ENCODE data around the gene ALDH5A1.

ALDH5A1 gene

GRCh38 chr6:24536466-24536865, 41.7 kb downstream of the ALDH5A1 start (continued):
- TF ChIP-seq ZXDB (tag by site-specific recombination; IDR thresholded peaks at IDR 0.05) = no peak

GRCh38 chr6:24537082-24537699, 42.4 kb downstream of the ALDH5A1 start:
- ChIA-PET POLR2A (no interaction called here), CTCF (interaction anchor here (0.6 to 3.9 kb wide), 6 partner anchors 14 to 388 kb away, joined by 3 to 23 read pairs (median 11); no protein-coding TSS in a partner anchor)
- H3K36me3 ChIP-seq (ENCODE audit: control insufficient read depth in 2 of 2, insufficient read depth in 1 of 2, low read length in 2 of 2) = peaks cover 0 to 15% of the 10 kb centered on the region in 2 experiments; a peak in 1 of 3 replicates
- no peaks in the 10 kb centered on the region for H3K9me3 ChIP-seq (ENCODE audit: control insufficient read depth, insufficient read depth, low read depth, low read length)
- TF ChIP-seq RBAK (tag by site-specific recombination; IDR thresholded peaks at IDR 0.05) = no peak
- peak; percentile 69 for TF ChIP-seq GLIS1 (tag by site-specific recombination; IDR thresholded peaks at IDR 0.05)
- no peak for TF ChIP-seq ZNF707 (tag by site-specific recombination; IDR thresholded peaks at IDR 0.05)
- TF ChIP-seq ZNF19 (tag by site-specific recombination; IDR thresholded peaks at IDR 0.05; ENCODE audit: low read depth) = no peak
- no peak overlapping the region for H3K27ac ChIP-seq (ENCODE audit: extremely low read depth, low read depth, low read length)
- H3K4me3 ChIP-seq (ENCODE audit: low read depth, low read length) = no peak overlapping the region
- peaks cover 10% of the 10 kb centered on the region; the same call in 1 of the 2 replicates for H3K4me1 ChIP-seq (ENCODE audit: control insufficient read depth, insufficient read depth, low read length)

GRCh38 chr6:24537771-24538385, 43.1 kb downstream of the ALDH5A1 start:
- H3K4me3 ChIP-seq (ENCODE audit: low read depth, low read length) = no peak overlapping the region
- CTCF ChIA-PET = interaction anchor here (0.6 to 3.9 kb wide), 9 partner anchors 11 to 387 kb away, joined by 3 to 23 read pairs (median 5); no protein-coding TSS in a partner anchor
- H3K9me3 ChIP-seq (ENCODE audit: control insufficient read depth, insufficient read depth, low read depth, low read length) = no peaks in the 10 kb centered on the region
- POLR2A ChIA-PET = no interaction called here
- TF ChIP-seq ZNF843 (tag by site-specific recombination; IDR thresholded peaks at IDR 0.05) (no peak), ZNF248 (tag by site-specific recombination; IDR thresholded peaks at IDR 0.05) (no peak), ZNF302 (tag by site-specific recombination; IDR thresholded peaks at IDR 0.05; ENCODE audit: low read depth) (no peak), ZBTB11 (tag by site-specific recombination; conservative IDR thresholded peaks at IDR 0.05; ENCODE audit: low read depth) (no peak), PRDM10 (tag by site-specific recombination; IDR thresholded peaks at IDR 0.05) (0 out of 2 replicates have a peak, but pooled peaks have one; percentile 16), ZSCAN4 (tag by site-specific recombination; IDR thresholded peaks at IDR 0.05) (no peak)
- peaks cover 0 to 15% of the 10 kb centered on the region in 2 experiments; a peak in 1 of 3 replicates for H3K36me3 ChIP-seq (ENCODE audit: control insufficient read depth in 2 of 2, insufficient read depth in 1 of 2, low read length in 2 of 2)
- H3K27ac ChIP-seq (ENCODE audit: extremely low read depth, low read depth, low read length) = no peak overlapping the region
- H3K4me1 ChIP-seq (ENCODE audit: control insufficient read depth, insufficient read depth, low read length) = peaks cover 10% of the 10 kb centered on the region; the same call in 1 of the 2 replicates

Measured in HEK293 (cell line).